NCI-H2107 treated with DMSO at 0.1 percent for 48 hours (cell line): ENCODE results near the gene MIPEP.
"Not testable (repeated sequence)": the region's sequence is repeated elsewhere in the genome, so short reads cannot be mapped to it uniquely, and the experiment has no call there.

Experiments
- DNase-seq: peaks from one replicate; lab custom pipeline; 2025; ENCODE audit not compliant: unreplicated experiment; lab: John Stamatoyannopoulos, UW

The MIPEP gene

GRCh38 chr13:23888658-23889614 lies at the start of gene MIPEP:
TSS of gene MIPEP (minus strand) at chr13:23889400. CDS start at chr13:23889320, 80 bp downstream.
- peak; percentile 56 for DNase-seq

GRCh38 chr13:23934520-23934919 lies 45.3 kb upstream of the MIPEP start:
- DNase-seq, result no peak

GRCh38 chr13:23928985-23929384 lies 39.8 kb upstream of the MIPEP start:
- no peak for DNase-seq

GRCh38 chr13:23923031-23923430 lies 33.8 kb upstream of the MIPEP start:
- no peak for DNase-seq

- no peak for DNase-seq
Measured at GRCh38 chr13:23922005-23922932, 33.1 kb upstream of the MIPEP start.

GRCh38 chr13:23921451-23921888 lies 32.3 kb upstream of the MIPEP start:
- peak; percentile 36 for DNase-seq

- no peak for DNase-seq
Measured at GRCh38 chr13:23919006-23919405, 29.8 kb upstream of the MIPEP start.

- no peak for DNase-seq
Measured at GRCh38 chr13:23918208-23918607, 29.0 kb upstream of the MIPEP start.

GRCh38 chr13:23915308-23915707 lies 26.1 kb upstream of the MIPEP start:
- peak; percentile 47 for DNase-seq

GRCh38 chr13:23912469-23912868 lies 23.3 kb upstream of the MIPEP start:
- no peak for DNase-seq

- no peak for DNase-seq
Measured at GRCh38 chr13:23909606-23910005, 20.4 kb upstream of the MIPEP start.

GRCh38 chr13:23905766-23906165 lies 16.6 kb upstream of the MIPEP start:
- no peak for DNase-seq

- no peak for DNase-seq
Measured at GRCh38 chr13:23903906-23904280, 14.7 kb upstream of the MIPEP start.

- no peak for DNase-seq
Measured at GRCh38 chr13:23902975-23903905, 14.0 kb upstream of the MIPEP start.

- no peak for DNase-seq
Measured at GRCh38 chr13:23901365-23901764, 12.2 kb upstream of the MIPEP start.

- no peak for DNase-seq
Measured at GRCh38 chr13:23899555-23899954, 10.4 kb upstream of the MIPEP start.

- no peak for DNase-seq
Measured at GRCh38 chr13:23898101-23898500, 8.9 kb upstream of the MIPEP start.

- DNase-seq, result not testable (repeated sequence)
Measured at GRCh38 chr13:23897452-23897919, 8.3 kb upstream of the MIPEP start, which contains the start of gene C1QTNF9B. TSS of gene C1QTNF9B (minus strand) at chr13:23897502.

- DNase-seq, result not testable (repeated sequence)
Measured at GRCh38 chr13:23894746-23895145, 5.5 kb upstream of the MIPEP start.

GRCh38 chr13:23893791-23894190 lies 4.6 kb upstream of the MIPEP start:
- not testable (repeated sequence) for DNase-seq
